CD14-positive monocyte (primary cell): ENCODE data around the gene PRSS50. TPM values are rescaled to one million over a fixed set of nuclear protein-coding genes. Genes with fewer than 3 reads are reported as not detected.

Source experiments
- DNase-seq, 3 donors: peaks; one replicate each; pipeline ENCODE4 v3.0.0-alpha.2; 2011 to 2022
- H2AFZ ChIP-seq: 2 replicates; pipeline ENCODE4 v1.6.0; 2012; ENCODE audit warnings: mild to moderate bottlenecking, low read depth, low read length, inconsistent platforms; ENCODE audit not compliant: insufficient read depth, poor library complexity, severe bottlenecking
- H3K27ac ChIP-seq, 2 donors: 1 replicate in 1 of 2; 2 replicates in 1 of 2; pipeline ENCODE4 v1.5.1; 2012 to 2013; ENCODE audit warnings: low read length in 2 of 2, control low read depth in 1 of 2, inconsistent platforms in 1 of 2, low read depth in 1 of 2, mild to moderate bottlenecking in 1 of 2
- H3K27me3 ChIP-seq, 2 donors: one replicate each; pipeline versions ENCODE4 v1.6.0 to v1.6.1; 2011 to 2013; ENCODE audit warnings: low read length in 2 of 2; ENCODE audit not compliant: control insufficient read depth in 2 of 2, insufficient read depth in 2 of 2
- H3K36me3 ChIP-seq, 2 donors: replicated peaks in 1 of 2; 1 replicate in 1 of 2; 2 replicates in 1 of 2; pipeline versions ENCODE4 v1.5.1 to v1.6.1; 2012 to 2013; ENCODE audit warnings: low read length in 2 of 2, control low read depth in 1 of 2, inconsistent platforms in 1 of 2, mild to moderate bottlenecking in 1 of 2; ENCODE audit not compliant: insufficient read depth in 2 of 2, control insufficient read depth in 1 of 2
- H3K4me1 ChIP-seq, 2 donors: 1 replicate in 1 of 2; 2 replicates in 1 of 2; pipeline versions ENCODE4 v1.5.1 to v1.6.1; 2012 to 2013; ENCODE audit warnings: low read length in 2 of 2, control low read depth in 1 of 2, inconsistent platforms in 1 of 2, mild to moderate bottlenecking in 1 of 2, moderate library complexity in 1 of 2; ENCODE audit not compliant: insufficient read depth in 2 of 2, control insufficient read depth in 1 of 2
- H3K4me2 ChIP-seq: replicated peaks from 2 replicates; pipeline ENCODE3; 2012; ENCODE audit warnings: low read length, moderate library complexity, mild to moderate bottlenecking; ENCODE audit not compliant: poor library complexity, severe bottlenecking; ENCODE audit errors: extremely low read depth
- H3K4me3 ChIP-seq, 3 experiments: fragments of 200-600 bp in 1 of 3; sonication (generic) in 1 of 3; replicated peaks in 1 of 3; 1 replicate in 2 of 3; 2 replicates in 1 of 3; pipeline ENCODE4 v1.5.1; 2011 to 2013; ENCODE audit warnings: low read length in 3 of 3, mild to moderate bottlenecking in 3 of 3, control low read depth in 2 of 3, low read depth in 2 of 3, inconsistent platforms in 1 of 3, moderate library complexity in 1 of 3
- H3K79me2 ChIP-seq: 2 replicates; pipeline ENCODE4 v1.6.0; 2012; ENCODE audit warnings: mild to moderate bottlenecking, control low read depth, inconsistent platforms, low read length, moderate library complexity; ENCODE audit not compliant: insufficient read depth
- H3K9ac ChIP-seq: 2 replicates; pipeline ENCODE4 v1.6.0; 2017; ENCODE audit warnings: low read length, mild to moderate bottlenecking; ENCODE audit not compliant: insufficient read depth, poor library complexity, severe bottlenecking
- H3K9me3 ChIP-seq, 2 donors: replicated peaks in 1 of 2; 1 replicate in 1 of 2; 2 replicates in 1 of 2; pipeline versions ENCODE4 v1.5.1 to v1.6.1; 2012 to 2013; ENCODE audit warnings: low read length in 2 of 2, control low read depth in 1 of 2; ENCODE audit not compliant: control insufficient read depth in 1 of 2, insufficient read depth in 1 of 2
- H4K20me1 ChIP-seq: 2 replicates; pipeline ENCODE4 v1.6.0; 2012; ENCODE audit warnings: mild to moderate bottlenecking, low read length, control low read depth, moderate library complexity; ENCODE audit not compliant: insufficient read depth
- H3K27ac Mint-ChIP-seq, 7 donors: one replicate each; pipeline ENCODE4 v1.8.0; 2020; ENCODE audit warnings: mild to moderate bottlenecking in 7 of 7, mixed read lengths in 7 of 7, moderate library complexity in 6 of 7, inconsistent platforms in 2 of 7
- H3K27me3 Mint-ChIP-seq, 3 donors: one replicate each; pipeline ENCODE4 v1.8.0; 2021 to 2022; ENCODE audit warnings: low read depth in 3 of 3, mild to moderate bottlenecking in 3 of 3, mixed read lengths in 3 of 3, moderate library complexity in 3 of 3, inconsistent platforms in 1 of 3
- H3K36me3 Mint-ChIP-seq, 2 donors: one replicate each; pipeline ENCODE4 v1.8.0; 2020; ENCODE audit warnings: mixed read lengths in 2 of 2, inconsistent platforms in 1 of 2, mild to moderate bottlenecking in 1 of 2
- H3K4me1 Mint-ChIP-seq: one replicate; pipeline ENCODE4 v1.8.0; 2020; ENCODE audit warnings: mild to moderate bottlenecking, mixed read lengths
- H3K4me3 Mint-ChIP-seq, 2 donors: one replicate each; pipeline ENCODE4 v1.8.0; 2020; ENCODE audit warnings: mild to moderate bottlenecking in 2 of 2, mixed read lengths in 2 of 2, moderate library complexity in 1 of 2
- H3K9me3 Mint-ChIP-seq, 7 donors: one replicate each; pipeline ENCODE4 v1.8.0; 2020 to 2022; ENCODE audit warnings: mixed read lengths in 7 of 7, mild to moderate bottlenecking in 6 of 7, moderate library complexity in 6 of 7, inconsistent platforms in 2 of 7
- CTCF ChIP-seq: fragments of 200-600 bp; IDR thresholded peaks from one replicate; pipeline ENCODE4 v1.8.0; 2022; ENCODE audit warnings: antibody characterized with exemption, mild to moderate bottlenecking
- WGBS: methylation state at CpG from one replicate; pipeline ENCODE4 v1.1.5; 2013; ENCODE audit warnings: missing lambda C conversion rate; ENCODE audit not compliant: insufficient coverage; 5-methylcytosine and 5-hydroxymethylcytosine counted together
- intact Hi-C, 2 donors: fragments of 100-400 bp; cut with micrococcal nuclease; formaldehyde crosslinking; loops; one replicate each; pipeline versions ENCODE4 v1.15.0 to v1.15.1; 2023
- polyA plus RNA-seq, 3 donors: library from polyadenylated mRNA; depleted of rRNA in 1 of 3; unstranded in 2 of 3; stranded (reverse) in 1 of 3; fragments of 300-500 nt in 2 of 3; fragments of >200 nt in 1 of 3; fragmentation: Illumina TruSeq in 2 of 3; gene quantifications; 1 replicate in 2 of 3; 2 replicates in 1 of 3; pipeline ENCODE4 v1.2.3, GENCODE V29; 2012 to 2021

Gene PRSS50
- polyA plus RNA-seq, 3 donors: not detected

- WGBS: 95% methylated on average over 6 of the region's 7 CpGs
- TF ChIP-seq CTCF: no peak
- Histone ChIP-seq H3K9ac (no peak overlapping the region), H3K27me3 (no peaks in the 10 kb centered on the region), H3K4me2 (no peak overlapping the region), H3K79me2 (no peaks in the 10 kb centered on the region), H3K4me3 (no peak overlapping the region), H3K9me3 (no peaks in the 10 kb centered on the region), H3K4me1 (no peaks in the 10 kb centered on the region), H3K36me3 (no peaks in the 10 kb centered on the region), H4K20me1 (no peaks in the 10 kb centered on the region), H3K27ac (no peak overlapping the region), H2AFZ (no peak overlapping the region)
- Mint-ChIP-seq H3K27me3 (peaks cover 3 to 9% (median 5%) of the 10 kb centered on the region in 3 donors), H3K36me3 (no peaks in the 10 kb centered on the region), H3K4me1 (no peaks in the 10 kb centered on the region), H3K4me3 (no peak overlapping the region), H3K27ac (no peak overlapping the region), H3K9me3 (no peaks in the 10 kb centered on the region)
- peak in 1 of 3 donors; percentile 1 for DNase-seq
- intact Hi-C loops: loop anchor here (5.0 to 10.0 kb wide), 3 partner anchors 198 to 616 kb away; no protein-coding TSS in a partner anchor
Observed at GRCh38 chr3:46709157-46709654, 8.5 kb downstream of the PRSS50 start.

- WGBS: 80% methylated on average over 9 of the region's 11 CpGs
- Histone ChIP-seq H3K4me2 (no peak overlapping the region), H4K20me1 (no peaks in the 10 kb centered on the region), H3K27me3 (peaks cover 0 to under 1% of the 10 kb centered on the region in 2 donors), H3K9ac (no peak overlapping the region), H3K9me3 (no peaks in the 10 kb centered on the region), H2AFZ (no peak overlapping the region), H3K36me3 (no peaks in the 10 kb centered on the region), H3K79me2 (no peaks in the 10 kb centered on the region), H3K4me3 (no peak overlapping the region), H3K27ac (no peak overlapping the region), H3K4me1 (no peaks in the 10 kb centered on the region)
- H3K36me3 Mint-ChIP-seq: no peaks in the 10 kb centered on the region
- H3K4me1 Mint-ChIP-seq: no peaks in the 10 kb centered on the region
- no peak overlapping the region for H3K4me3 Mint-ChIP-seq
- H3K27ac Mint-ChIP-seq: no peak overlapping the region
- H3K9me3 Mint-ChIP-seq: no peaks in the 10 kb centered on the region
- intact Hi-C loops: loop anchor here (5.0 to 10.0 kb wide), 3 partner anchors 199 to 616 kb away; no protein-coding TSS in a partner anchor
- TF ChIP-seq CTCF: no peak
- DNase-seq: peak in 1 of 3 donors; percentile 2
- peaks cover 7 to 13% (median 8%) of the 10 kb centered on the region in 3 donors for H3K27me3 Mint-ChIP-seq
Observed at GRCh38 chr3:46708401-46709156, 9.1 kb downstream of the PRSS50 start.
